ENCODE results near the gene PREP. TPM values are rescaled to one million over a fixed set of nuclear protein-coding genes. Genes with fewer than 3 reads are reported as not detected.
A peak's percentile ranks its signal among the peaks of the same experiment; 100 is the strongest.

The PREP gene
- total RNA-seq: 10 to 100 TPM; 46.7 to 48.9 (median 47.5) TPM

DNA sequence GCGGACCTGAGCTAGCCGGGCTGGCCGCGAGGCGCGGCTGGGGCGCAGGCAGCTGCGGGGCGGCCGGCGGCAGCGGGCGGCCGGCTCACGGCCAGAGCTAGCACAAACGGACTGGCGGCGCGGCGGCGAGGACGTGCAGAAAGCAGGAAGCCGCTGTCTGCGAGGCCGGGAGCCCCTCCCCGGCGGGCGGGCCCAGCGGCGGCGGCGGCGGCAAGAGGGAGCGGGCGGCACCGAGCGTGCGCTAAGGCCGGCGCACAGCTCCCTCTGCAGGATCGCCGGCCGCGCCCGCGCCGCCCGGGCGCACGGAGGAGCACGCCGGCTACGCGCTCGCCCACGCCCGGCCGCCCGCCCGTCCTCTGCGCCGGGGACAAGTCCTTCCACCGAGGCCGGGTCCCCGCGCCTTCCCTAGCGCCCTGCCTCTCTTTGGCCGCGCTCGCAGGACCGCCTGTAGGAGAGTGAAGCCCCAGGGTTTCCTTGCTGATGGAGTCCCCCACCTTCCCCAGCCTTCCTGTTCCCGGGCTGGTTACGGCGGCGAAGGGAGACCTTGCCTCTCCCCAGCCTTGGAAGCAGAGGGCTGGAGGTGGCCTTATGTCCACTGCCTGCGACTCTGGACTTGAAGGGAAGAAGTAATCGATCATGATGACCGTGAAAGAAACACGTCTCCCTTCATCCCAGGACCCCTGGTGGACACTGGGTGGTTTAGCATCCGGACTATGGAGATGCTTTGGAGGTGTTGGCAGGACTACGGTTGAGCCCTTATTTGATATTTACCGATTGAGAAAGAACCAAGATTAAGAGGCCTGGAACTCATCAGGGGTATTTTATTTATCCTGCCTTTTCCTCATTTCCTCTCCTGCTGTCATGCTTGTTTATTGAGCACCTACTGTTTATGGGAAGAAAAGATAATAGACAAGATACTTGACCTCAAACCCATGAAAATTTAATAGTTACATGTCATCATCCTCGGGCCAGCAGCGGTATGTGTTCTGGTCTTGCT is at the start of gene PREP:
Gene PREP (minus strand): TSS at position 144 of the 997 bp plus-strand sequence. CDS start 191 bp downstream, outside the sequence.
- no peaks in the 10 kb centered on the region for H3K36me3 Mint-ChIP-seq (ENCODE audit: insufficient read depth)
- DNase-seq (peak; percentile 78), ATAC-seq (peak; percentile 97 to 98)
- peak within 1 kb of the TSS; percentile 90 for H3K4me3 Mint-ChIP-seq
- H3K9me3 Mint-ChIP-seq: no peaks in the 10 kb centered on the region
- peaks cover 6% of the 10 kb centered on the region for H3K27me3 Mint-ChIP-seq (ENCODE audit: low read depth)
- H3K4me1 Mint-ChIP-seq (ENCODE audit: low read depth): peaks cover 51% of the 10 kb centered on the region

- H3K4me1 Mint-ChIP-seq (ENCODE audit: low read depth): peaks cover 25% of the 10 kb centered on the region
- no peaks in the 10 kb centered on the region for H3K36me3 Mint-ChIP-seq (ENCODE audit: insufficient read depth)
- H3K9me3 Mint-ChIP-seq: no peaks in the 10 kb centered on the region
- peaks cover 5% of the 10 kb centered on the region for H3K27me3 Mint-ChIP-seq (ENCODE audit: low read depth)
- H3K4me3 Mint-ChIP-seq: no peak overlapping the region
- ATAC-seq (no peak), DNase-seq (no peak)
Measured at GRCh38 chr6:105452376-105452775, 49.5 kb upstream of the PREP start.

DNA sequence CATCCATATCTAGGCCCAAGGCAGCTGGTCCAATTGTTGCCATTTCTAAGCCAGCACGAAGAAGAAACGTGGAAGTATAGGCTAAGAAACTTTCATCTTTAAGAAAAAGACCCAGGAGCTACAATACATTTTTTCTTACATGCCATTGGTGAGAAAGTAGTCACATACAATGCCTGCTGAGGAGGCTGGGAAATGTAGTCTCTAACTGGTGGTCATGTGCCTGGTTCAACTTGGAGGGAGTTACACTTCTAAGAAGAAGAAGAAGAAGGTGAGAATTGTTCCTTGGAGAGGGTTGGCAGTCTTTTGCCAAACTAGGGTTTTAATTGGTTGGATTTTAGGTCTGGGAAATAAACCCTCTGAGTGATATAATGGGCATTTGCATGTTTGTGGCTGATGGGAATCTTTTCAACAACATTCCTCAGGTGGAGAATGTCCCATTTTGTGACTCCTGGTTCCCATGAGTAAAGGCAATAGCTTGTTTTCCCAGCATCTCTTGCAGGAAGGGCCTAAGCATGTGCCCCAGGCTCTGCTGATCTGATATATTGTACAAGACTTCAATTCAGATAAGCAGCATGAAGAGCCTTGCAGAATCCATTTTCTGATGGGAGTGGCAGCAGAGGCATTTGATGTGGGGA is 47.0 kb upstream of the PREP start:
- Mint-ChIP-seq H3K36me3 (ENCODE audit: insufficient read depth) (no peaks in the 10 kb centered on the region), H3K9me3 (no peaks in the 10 kb centered on the region), H3K4me1 (ENCODE audit: low read depth) (peaks cover 22% of the 10 kb centered on the region), H3K4me3 (no peak overlapping the region), H3K27me3 (ENCODE audit: low read depth) (peaks cover 5% of the 10 kb centered on the region)
- no peak for DNase-seq
- ATAC-seq: no peak

- Mint-ChIP-seq H3K4me3 (no peak overlapping the region), H3K9me3 (no peaks in the 10 kb centered on the region), H3K4me1 (ENCODE audit: low read depth) (no peaks in the 10 kb centered on the region), H3K36me3 (ENCODE audit: insufficient read depth) (no peaks in the 10 kb centered on the region), H3K27me3 (ENCODE audit: low read depth) (peaks cover 5% of the 10 kb centered on the region)
- ATAC-seq (no peak), DNase-seq (no peak)
Measured at GRCh38 chr6:105445481-105445880, 42.6 kb upstream of the PREP start.

GRCh38 chr6:105443941-105444340 is 41.1 kb upstream of the PREP start:
- H3K36me3 Mint-ChIP-seq (ENCODE audit: insufficient read depth): no peaks in the 10 kb centered on the region
- no peaks in the 10 kb centered on the region for H3K4me1 Mint-ChIP-seq (ENCODE audit: low read depth)
- H3K4me3 Mint-ChIP-seq: no peak overlapping the region
- no peak for DNase-seq
- ATAC-seq: no peak
- H3K27me3 Mint-ChIP-seq (ENCODE audit: low read depth): peaks cover 5% of the 10 kb centered on the region
- H3K9me3 Mint-ChIP-seq: no peaks in the 10 kb centered on the region

- no peak overlapping the region for H3K4me3 Mint-ChIP-seq
- ATAC-seq: no peak
- H3K9me3 Mint-ChIP-seq: no peaks in the 10 kb centered on the region
- DNase-seq: no peak
- H3K27me3 Mint-ChIP-seq (ENCODE audit: low read depth): no peaks in the 10 kb centered on the region
- H3K36me3 Mint-ChIP-seq (ENCODE audit: insufficient read depth): no peaks in the 10 kb centered on the region
- H3K4me1 Mint-ChIP-seq (ENCODE audit: low read depth): no peaks in the 10 kb centered on the region
Measured at GRCh38 chr6:105442369-105442768, 39.5 kb upstream of the PREP start.

GRCh38 chr6:105437236-105437635 is 34.4 kb upstream of the PREP start:
- ATAC-seq (no peak), DNase-seq (no peak)
- Mint-ChIP-seq H3K9me3 (no peaks in the 10 kb centered on the region), H3K36me3 (ENCODE audit: insufficient read depth) (no peaks in the 10 kb centered on the region), H3K4me3 (no peak overlapping the region), H3K27me3 (ENCODE audit: low read depth) (no peaks in the 10 kb centered on the region), H3K4me1 (ENCODE audit: low read depth) (no peaks in the 10 kb centered on the region)

DNA sequence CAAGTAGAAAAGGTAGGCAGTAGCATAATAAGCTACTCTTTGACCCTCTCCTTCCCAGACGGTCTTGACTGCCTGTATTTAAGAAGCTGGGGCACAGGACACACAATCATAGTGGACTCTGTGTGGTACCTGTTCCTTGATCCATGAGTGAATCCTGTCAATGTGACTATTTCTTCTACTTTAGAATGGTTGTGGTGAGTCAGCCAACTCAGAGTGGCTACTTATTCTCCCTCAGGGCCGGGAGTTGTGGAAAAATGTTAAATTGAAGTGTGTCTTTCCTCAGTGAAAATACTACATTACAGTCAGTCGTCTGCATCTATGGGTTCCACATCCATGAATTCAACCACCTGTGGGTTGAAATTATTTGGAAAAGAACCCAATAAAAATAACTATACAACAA is 30.8 kb upstream of the PREP start:
- Mint-ChIP-seq H3K36me3 (ENCODE audit: insufficient read depth) (no peaks in the 10 kb centered on the region), H3K4me3 (no peak overlapping the region), H3K4me1 (ENCODE audit: low read depth) (no peaks in the 10 kb centered on the region), H3K9me3 (no peaks in the 10 kb centered on the region), H3K27me3 (ENCODE audit: low read depth) (peaks cover 4% of the 10 kb centered on the region)
- DNase-seq (no peak), ATAC-seq (no peak)

- H3K9me3 Mint-ChIP-seq: no peaks in the 10 kb centered on the region
- DNase-seq (no peak), ATAC-seq (no peak)
- H3K4me3 Mint-ChIP-seq: no peak overlapping the region
- H3K27me3 Mint-ChIP-seq (ENCODE audit: low read depth): peaks cover 4% of the 10 kb centered on the region
- H3K36me3 Mint-ChIP-seq (ENCODE audit: insufficient read depth): no peaks in the 10 kb centered on the region
- H3K4me1 Mint-ChIP-seq (ENCODE audit: low read depth): no peaks in the 10 kb centered on the region
Measured at GRCh38 chr6:105432797-105433196, 29.9 kb upstream of the PREP start.

GRCh38 chr6:105431226-105431625 is 28.3 kb upstream of the PREP start:
- Mint-ChIP-seq H3K36me3 (ENCODE audit: insufficient read depth) (no peaks in the 10 kb centered on the region), H3K4me3 (no peak overlapping the region), H3K27me3 (ENCODE audit: low read depth) (peaks cover 4% of the 10 kb centered on the region), H3K4me1 (ENCODE audit: low read depth) (no peaks in the 10 kb centered on the region), H3K9me3 (no peaks in the 10 kb centered on the region)
- no peak for DNase-seq
- no peak for ATAC-seq

GRCh38 chr6:105430685-105431084 is 27.8 kb upstream of the PREP start:
- no peaks in the 10 kb centered on the region for H3K36me3 Mint-ChIP-seq (ENCODE audit: insufficient read depth)
- H3K4me1 Mint-ChIP-seq (ENCODE audit: low read depth): no peaks in the 10 kb centered on the region
- ATAC-seq (no peak), DNase-seq (no peak)
- H3K27me3 Mint-ChIP-seq (ENCODE audit: low read depth): peaks cover 4% of the 10 kb centered on the region
- no peak overlapping the region for H3K4me3 Mint-ChIP-seq
- no peaks in the 10 kb centered on the region for H3K9me3 Mint-ChIP-seq

- ATAC-seq: no peak
- H3K27me3 Mint-ChIP-seq (ENCODE audit: low read depth): peaks cover 4% of the 10 kb centered on the region
- H3K4me3 Mint-ChIP-seq: no peak overlapping the region
- H3K9me3 Mint-ChIP-seq: no peaks in the 10 kb centered on the region
- no peaks in the 10 kb centered on the region for H3K4me1 Mint-ChIP-seq (ENCODE audit: low read depth)
- no peaks in the 10 kb centered on the region for H3K36me3 Mint-ChIP-seq (ENCODE audit: insufficient read depth)
- DNase-seq: no peak
Measured at GRCh38 chr6:105429676-105430075, 26.8 kb upstream of the PREP start.

- Mint-ChIP-seq H3K4me3 (no peak overlapping the region), H3K36me3 (ENCODE audit: insufficient read depth) (no peaks in the 10 kb centered on the region)
- no peak for ATAC-seq
Measured at GRCh38 chr6:105428342-105428957, 25.6 kb upstream of the PREP start.

DNA sequence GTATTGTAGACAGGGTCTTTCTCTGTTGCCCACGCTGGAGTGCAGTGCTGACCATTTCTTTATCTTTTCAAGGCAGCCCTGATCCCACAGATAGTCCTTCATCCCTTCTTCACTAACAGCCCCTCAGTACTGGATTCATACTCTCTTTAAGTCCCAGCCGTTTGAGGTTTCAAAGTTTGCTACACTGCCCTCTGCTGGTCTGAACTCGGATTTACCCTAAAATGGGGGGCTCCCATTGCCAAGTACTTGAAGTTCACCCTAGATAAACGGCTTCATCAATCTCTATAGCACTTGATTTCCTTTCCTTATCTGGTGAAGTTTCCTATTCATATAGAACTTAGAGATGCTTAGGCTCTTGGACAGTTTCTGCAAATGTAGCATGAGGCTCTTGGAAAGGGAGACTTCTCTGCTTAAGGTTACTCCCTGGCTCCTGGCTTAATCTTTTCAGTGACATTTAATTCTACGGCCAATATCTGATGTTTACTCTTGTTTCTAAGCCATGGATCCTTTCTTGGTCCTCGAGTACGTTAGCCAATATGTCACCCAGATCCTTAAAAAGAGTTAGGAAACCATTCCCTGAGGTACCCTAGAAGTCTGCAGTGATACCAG is 21.4 kb upstream of the PREP start:
- Mint-ChIP-seq H3K9me3 (no peaks in the 10 kb centered on the region), H3K4me3 (no peak overlapping the region), H3K27me3 (ENCODE audit: low read depth) (no peaks in the 10 kb centered on the region), H3K4me1 (ENCODE audit: low read depth) (no peaks in the 10 kb centered on the region), H3K36me3 (ENCODE audit: insufficient read depth) (no peaks in the 10 kb centered on the region)
- DNase-seq: peak; percentile 53
- peak; percentile 65 to 75 for ATAC-seq

More at GRCh38 chr6:105428342-105428957, 25.6 kb upstream of the PREP start:
- no peaks in the 10 kb centered on the region for H3K9me3 Mint-ChIP-seq
- H3K4me1 Mint-ChIP-seq (ENCODE audit: low read depth): no peaks in the 10 kb centered on the region
- H3K27me3 Mint-ChIP-seq (ENCODE audit: low read depth): peaks cover 4% of the 10 kb centered on the region
- DNase-seq: no peak

Data from activated T-cell treated with anti-CD3 and anti-CD28 coated beads, Interleukin-2, amount 50 U/mL, for 4 hours (primary cell).